Measurements from ENCODE around the gene TTC39C. TPM values are rescaled to one million over a fixed set of nuclear protein-coding genes. Genes with fewer than 3 reads are reported as not detected.

The TTC39C gene
- total RNA-seq, 1 donor = 42.7 TPM

GRCh38 chr18:23968638-23969604 is 45.6 kb upstream of the TTC39C start:
- Histone ChIP-seq H3K27me3 (ENCODE audit: insufficient read depth, low read length) (peaks cover 3% of the 10 kb centered on the region), H3K9me3 (ENCODE audit: low read depth, low read length) (no peaks in the 10 kb centered on the region), H3K79me2 (ENCODE audit: insufficient read depth, low read length) (no peaks in the 10 kb centered on the region), H3K36me3 (ENCODE audit: insufficient read depth, low read length) (no peaks in the 10 kb centered on the region), H2AFZ (ENCODE audit: low read length) (no peak overlapping the region), H3K4me1 (ENCODE audit: insufficient read depth, low read length) (no peaks in the 10 kb centered on the region), H3K27ac (ENCODE audit: low read depth, low read length) (no peak overlapping the region), H3K4me3 (ENCODE audit: insufficient read depth, low read length) (no peak overlapping the region), H4K20me1 (ENCODE audit: insufficient read depth, low read length) (no peaks in the 10 kb centered on the region), H3K4me2 (ENCODE audit: insufficient read depth, low read length) (no peak overlapping the region)
- no peak for DNase-seq (ENCODE audit: insufficient read length, low spot score, missing footprints)
- no peak for TF ChIP-seq CTCF (IDR thresholded peaks at IDR 0.05; ENCODE audit: extremely low read depth, low read depth, low read length)

- H4K20me1 ChIP-seq (ENCODE audit: insufficient read depth, low read length) = no peaks in the 10 kb centered on the region
- no peaks in the 10 kb centered on the region for H3K9me3 ChIP-seq (ENCODE audit: low read depth, low read length)
- no peak overlapping the region for H3K27ac ChIP-seq (ENCODE audit: low read depth, low read length)
- H2AFZ ChIP-seq (ENCODE audit: low read length) = no peak overlapping the region
- no peak for TF ChIP-seq CTCF (IDR thresholded peaks at IDR 0.05; ENCODE audit: extremely low read depth, low read depth, low read length)
- H3K4me3 ChIP-seq (ENCODE audit: insufficient read depth, low read length) = no peak overlapping the region
- H3K4me2 ChIP-seq (ENCODE audit: insufficient read depth, low read length) = no peak overlapping the region
- H3K4me1 ChIP-seq (ENCODE audit: insufficient read depth, low read length) = no peaks in the 10 kb centered on the region
- no peaks in the 10 kb centered on the region for H3K36me3 ChIP-seq (ENCODE audit: insufficient read depth, low read length)
- no peak for DNase-seq (ENCODE audit: insufficient read length, low spot score, missing footprints)
- H3K27me3 ChIP-seq (ENCODE audit: insufficient read depth, low read length) = peaks cover 3% of the 10 kb centered on the region
- no peaks in the 10 kb centered on the region for H3K79me2 ChIP-seq (ENCODE audit: insufficient read depth, low read length)
Measured at GRCh38 chr18:23969664-23970063, 44.9 kb upstream of the TTC39C start.

GRCh38 chr18:23970161-23971096 is 44.1 kb upstream of the TTC39C start:
- H3K9me3 ChIP-seq (ENCODE audit: low read depth, low read length) = no peaks in the 10 kb centered on the region
- no peak overlapping the region for H3K4me3 ChIP-seq (ENCODE audit: insufficient read depth, low read length)
- no peak for TF ChIP-seq CTCF (IDR thresholded peaks at IDR 0.05; ENCODE audit: extremely low read depth, low read depth, low read length)

More at GRCh38 chr18:23970161-23971096, 44.1 kb upstream of the TTC39C start:
- DNase-seq (ENCODE audit: insufficient read length, low spot score, missing footprints) = no peak
- Histone ChIP-seq H3K4me2 (ENCODE audit: insufficient read depth, low read length) (no peak overlapping the region), H3K4me1 (ENCODE audit: insufficient read depth, low read length) (no peaks in the 10 kb centered on the region), H3K79me2 (ENCODE audit: insufficient read depth, low read length) (no peaks in the 10 kb centered on the region), H3K36me3 (ENCODE audit: insufficient read depth, low read length) (no peaks in the 10 kb centered on the region), H3K27me3 (ENCODE audit: insufficient read depth, low read length) (peaks cover 3% of the 10 kb centered on the region), H4K20me1 (ENCODE audit: insufficient read depth, low read length) (no peaks in the 10 kb centered on the region), H3K27ac (ENCODE audit: low read depth, low read length) (no peak overlapping the region), H2AFZ (ENCODE audit: low read length) (no peak overlapping the region)

Data from osteoblast (primary cell).